ENCODE results near the gene APBA3.

APBA3 gene

DNA sequence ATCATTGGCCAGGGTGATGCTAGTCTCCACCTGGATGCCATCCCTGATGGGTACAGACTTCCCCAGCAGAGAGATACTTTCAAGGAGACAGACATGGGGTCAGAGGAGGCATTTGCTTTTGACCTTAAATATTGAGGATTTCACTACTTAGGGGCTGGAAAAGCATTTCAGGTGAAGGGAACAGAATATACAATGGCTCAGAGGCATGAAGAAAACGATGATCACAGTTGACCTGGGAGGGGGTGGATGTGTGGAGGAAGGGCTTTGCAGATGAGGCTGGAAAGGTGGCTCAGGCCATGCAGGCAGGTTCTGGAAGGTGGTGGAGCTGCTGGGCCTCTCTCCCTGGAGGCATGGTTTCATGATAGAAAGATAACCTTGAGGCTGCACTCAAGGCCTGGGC is 20.8 kb upstream of the APBA3 start:
- H3K4me3 Mint-ChIP-seq, result no peak overlapping the region
- DNase-seq, result no peak
- peaks cover 20% of the 10 kb centered on the region for H3K9me3 Mint-ChIP-seq
- H3K27me3 Mint-ChIP-seq, result peaks cover 26% of the 10 kb centered on the region
- no peak overlapping the region for H3K27ac Mint-ChIP-seq
- peaks cover 32% of the 10 kb centered on the region for H3K36me3 Mint-ChIP-seq
- peaks cover 22% of the 10 kb centered on the region for H3K4me1 Mint-ChIP-seq
- CTCF ChIA-PET, result interaction anchor here (2.5 kb wide), 1 partner anchor 40 kb away, joined by 10 read pairs; no protein-coding TSS in a partner anchor

DNA sequence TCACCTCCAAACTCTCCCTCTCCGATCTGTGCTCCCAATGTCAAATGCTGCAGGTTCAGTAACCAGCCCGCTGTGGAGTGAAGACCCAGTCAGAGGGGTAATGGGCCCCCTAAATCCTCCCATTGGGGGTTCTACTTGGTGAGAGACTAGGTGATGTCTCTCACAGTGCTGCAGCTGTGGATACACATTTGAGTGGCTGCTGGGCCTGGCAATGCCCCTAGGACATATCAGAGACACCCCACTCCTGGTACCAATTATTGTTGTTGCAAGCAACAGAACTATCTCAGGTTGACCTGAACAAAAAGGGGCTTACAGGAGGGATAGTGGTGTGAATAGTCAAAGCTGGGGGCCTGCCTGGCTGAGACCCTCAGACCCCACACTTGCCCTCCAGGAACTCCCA is 20.1 kb upstream of the APBA3 start:
- Mint-ChIP-seq H3K36me3 (peaks cover 32% of the 10 kb centered on the region), H3K27ac (no peak overlapping the region)
- CTCF ChIA-PET, result no interaction called here

DNA sequence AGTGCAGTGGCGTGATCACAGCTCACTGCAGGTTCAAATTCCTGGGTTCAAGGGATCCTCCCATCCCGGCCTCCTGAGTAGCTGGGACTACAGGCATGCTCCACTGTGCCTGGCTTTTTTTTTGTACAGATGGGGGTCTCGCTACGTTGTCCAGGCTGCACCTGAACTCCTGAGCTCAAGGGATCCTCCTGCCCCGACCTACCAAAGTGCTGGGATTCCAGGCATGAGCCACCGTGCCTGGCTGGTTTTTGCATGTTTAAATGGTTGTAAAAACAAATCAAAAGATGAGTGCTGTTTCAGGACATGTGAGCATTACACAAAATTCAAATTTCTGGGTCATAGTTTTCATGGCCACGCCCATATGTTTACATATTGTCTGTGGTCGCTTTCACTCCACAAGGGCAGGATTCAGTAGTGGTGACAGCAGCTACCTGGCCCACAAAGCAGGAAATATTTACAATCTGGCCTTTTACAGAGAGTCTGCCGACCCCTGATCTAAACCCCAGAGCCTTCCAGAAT is 19.4 kb upstream of the APBA3 start:
- no peak overlapping the region for H3K27ac Mint-ChIP-seq
- H3K36me3 Mint-ChIP-seq, result peaks cover 32% of the 10 kb centered on the region
- peaks cover 17% of the 10 kb centered on the region for H3K4me1 Mint-ChIP-seq
- H3K27me3 Mint-ChIP-seq, result peaks cover 17% of the 10 kb centered on the region
- DNase-seq, result peak; percentile 33
- no peak overlapping the region for H3K4me3 Mint-ChIP-seq
- H3K9me3 Mint-ChIP-seq, result peaks cover 20% of the 10 kb centered on the region
- CTCF ChIA-PET, result no interaction called here

More for the DNA sequence above, 20.1 kb upstream of the APBA3 start:
- Mint-ChIP-seq H3K4me3 (no peak overlapping the region), H3K4me1 (peaks cover 18% of the 10 kb centered on the region), H3K9me3 (peaks cover 20% of the 10 kb centered on the region), H3K27me3 (peaks cover 19% of the 10 kb centered on the region)
- no peak for DNase-seq

DNA sequence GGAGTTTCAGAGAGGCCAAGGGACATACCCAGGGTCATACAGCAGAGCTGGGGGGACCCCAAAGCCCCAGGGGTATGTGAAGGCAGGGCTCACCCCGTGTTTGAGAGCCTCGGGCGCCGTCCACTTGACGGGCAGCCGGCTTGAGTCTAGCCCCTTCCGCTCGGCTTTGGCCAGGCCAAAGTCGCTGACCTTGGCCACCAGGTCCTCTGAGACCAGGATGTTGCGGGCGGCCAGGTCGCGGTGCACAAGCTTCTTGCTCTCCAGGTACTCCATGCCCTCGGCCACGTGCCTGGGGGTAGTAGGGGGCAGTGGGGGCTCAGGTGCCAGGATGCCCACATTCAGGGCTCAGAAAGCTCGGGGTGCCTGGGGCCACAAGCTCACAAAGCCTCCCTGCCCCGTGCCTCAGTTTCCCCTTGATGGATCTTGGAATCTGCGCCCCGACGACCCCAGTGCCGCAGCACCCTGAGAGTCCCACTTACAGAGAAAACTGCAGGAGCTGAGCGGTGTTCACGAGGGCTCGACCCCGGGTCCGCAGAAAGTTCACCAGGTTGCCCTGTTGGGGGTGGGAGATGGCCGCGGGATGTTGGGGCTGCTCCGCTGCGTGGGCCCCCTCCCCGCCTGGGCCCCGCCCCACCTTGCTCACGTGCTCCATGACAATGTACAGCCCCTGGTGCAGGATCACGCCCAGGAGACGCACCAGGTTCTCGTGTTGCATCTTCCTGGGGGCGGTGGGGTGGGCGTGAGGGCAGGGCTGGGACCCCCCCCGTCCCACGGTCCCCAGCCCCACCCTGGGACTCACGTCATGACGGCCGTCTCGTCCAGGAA is 17.6 kb upstream of the APBA3 start:
- H3K36me3 Mint-ChIP-seq, result peaks cover 27% of the 10 kb centered on the region
- peaks cover 3% of the 10 kb centered on the region for H3K27me3 Mint-ChIP-seq
- CTCF ChIA-PET, result interaction anchor here (1.0 kb wide), 1 partner anchor 19 kb away, joined by 3 read pairs; no protein-coding TSS in a partner anchor
- peaks cover 20% of the 10 kb centered on the region for H3K9me3 Mint-ChIP-seq
- no peak overlapping the region for H3K27ac Mint-ChIP-seq
- peaks cover 6% of the 10 kb centered on the region for H3K4me1 Mint-ChIP-seq
- DNase-seq, result no peak
- no peak overlapping the region for H3K4me3 Mint-ChIP-seq

DNA sequence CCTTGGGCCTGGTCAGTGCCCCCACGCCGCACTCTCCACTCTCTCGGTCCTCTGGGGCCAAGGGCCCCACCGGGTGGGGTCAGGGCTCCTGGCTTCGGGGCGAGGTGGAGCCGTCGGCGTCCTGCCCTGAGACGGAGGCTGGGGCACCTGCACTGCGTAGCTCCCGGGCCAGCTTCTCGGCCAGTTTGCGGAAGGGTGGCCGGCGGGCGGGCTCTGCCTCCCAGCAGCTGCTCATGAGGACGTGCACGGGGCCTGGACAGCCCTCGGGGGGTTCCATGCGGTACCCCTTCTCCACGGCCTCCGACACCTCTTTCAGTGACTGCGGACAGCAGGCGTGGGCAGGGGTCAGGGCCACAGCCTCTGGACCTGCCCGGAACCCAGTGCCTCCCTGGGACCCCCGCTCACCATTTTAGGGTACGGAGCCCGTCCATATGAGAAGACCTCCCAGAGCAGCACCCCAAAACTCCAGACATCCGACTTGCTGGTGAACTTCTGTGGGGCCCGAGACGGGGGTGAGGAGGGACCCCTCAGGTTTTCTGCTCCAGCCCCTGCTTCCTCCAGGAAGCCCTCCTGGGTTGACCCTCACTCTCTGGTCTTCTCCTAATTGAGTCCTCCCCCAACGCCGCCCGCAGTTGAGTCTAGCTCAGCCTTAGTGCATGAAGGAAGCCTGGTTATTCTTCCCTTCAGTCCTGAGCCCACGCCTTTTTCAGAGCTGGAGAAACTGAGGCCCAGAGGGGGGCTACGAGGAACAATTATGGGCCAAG is 16.8 kb upstream of the APBA3 start:
- CTCF ChIA-PET, result no interaction called here
- peaks cover 24% of the 10 kb centered on the region for H3K36me3 Mint-ChIP-seq
- DNase-seq, result no peak
- H3K4me1 Mint-ChIP-seq, result peaks cover 4% of the 10 kb centered on the region
- H3K9me3 Mint-ChIP-seq, result peaks cover 20% of the 10 kb centered on the region
- H3K27ac Mint-ChIP-seq, result no peak overlapping the region
- no peak overlapping the region for H3K4me3 Mint-ChIP-seq
- H3K27me3 Mint-ChIP-seq, result peaks cover 3% of the 10 kb centered on the region

DNA sequence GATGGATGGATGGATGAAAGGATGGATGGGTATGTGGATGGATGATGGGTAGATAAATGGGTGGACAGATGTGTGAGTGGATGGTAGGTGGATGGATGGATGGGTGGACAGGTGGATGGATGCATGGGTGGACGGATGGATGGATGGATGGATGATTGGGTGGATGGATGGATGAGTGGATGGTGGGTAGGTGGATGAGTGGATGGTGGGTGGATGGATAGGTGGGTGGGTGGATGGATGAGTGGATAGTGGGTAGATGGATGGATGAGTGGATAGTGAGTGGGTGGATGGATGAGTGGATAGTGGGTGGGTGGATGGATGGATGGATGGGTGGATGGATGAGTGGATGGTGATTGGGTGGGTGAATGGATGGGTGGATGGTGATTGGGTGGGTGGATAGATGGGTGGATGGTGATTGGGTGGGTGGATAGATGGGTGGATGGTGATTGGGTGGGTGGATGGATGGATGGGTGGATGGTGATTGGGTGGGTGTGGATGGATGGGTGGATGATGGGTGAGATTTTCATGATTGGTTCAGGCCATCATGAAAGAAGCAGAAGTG is 15.1 kb upstream of the APBA3 start:
- H3K9me3 Mint-ChIP-seq, result peaks cover 8% of the 10 kb centered on the region
- H3K27ac Mint-ChIP-seq, result peak overlapping the region; percentile 19
- H3K27me3 Mint-ChIP-seq, result no peaks in the 10 kb centered on the region
- peaks cover 4% of the 10 kb centered on the region for H3K4me1 Mint-ChIP-seq
- no peak for DNase-seq
- H3K36me3 Mint-ChIP-seq, result peaks cover 8% of the 10 kb centered on the region
- CTCF ChIA-PET, result no interaction called here
- H3K4me3 Mint-ChIP-seq, result no peak overlapping the region

DNA sequence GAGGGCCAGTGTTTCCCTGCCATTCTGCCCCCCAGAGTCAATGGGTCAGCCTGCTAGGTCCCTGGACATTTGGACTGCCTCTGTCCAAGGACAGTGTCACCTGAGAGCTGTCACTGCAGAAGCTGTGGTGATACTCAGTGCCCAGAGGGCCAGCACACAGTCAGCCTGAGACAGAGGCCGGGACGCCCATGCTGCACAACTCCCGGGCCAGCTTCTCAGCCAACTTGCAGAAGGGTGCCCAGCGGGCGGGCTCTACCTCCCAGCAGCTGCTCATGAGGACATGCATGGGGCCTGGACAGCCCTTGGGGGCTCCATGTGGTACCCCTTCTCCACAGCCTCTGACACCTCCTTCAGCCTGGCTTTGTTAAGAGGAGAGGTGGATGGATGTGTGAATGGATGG is 14.3 kb upstream of the APBA3 start:
- Mint-ChIP-seq H3K27ac (no peak overlapping the region), H3K4me3 (no peak overlapping the region), H3K9me3 (peaks cover 1% of the 10 kb centered on the region), H3K36me3 (peaks cover 1% of the 10 kb centered on the region), H3K27me3 (no peaks in the 10 kb centered on the region), H3K4me1 (no peaks in the 10 kb centered on the region)
- CTCF ChIA-PET, result no interaction called here
- no peak for DNase-seq

DNA sequence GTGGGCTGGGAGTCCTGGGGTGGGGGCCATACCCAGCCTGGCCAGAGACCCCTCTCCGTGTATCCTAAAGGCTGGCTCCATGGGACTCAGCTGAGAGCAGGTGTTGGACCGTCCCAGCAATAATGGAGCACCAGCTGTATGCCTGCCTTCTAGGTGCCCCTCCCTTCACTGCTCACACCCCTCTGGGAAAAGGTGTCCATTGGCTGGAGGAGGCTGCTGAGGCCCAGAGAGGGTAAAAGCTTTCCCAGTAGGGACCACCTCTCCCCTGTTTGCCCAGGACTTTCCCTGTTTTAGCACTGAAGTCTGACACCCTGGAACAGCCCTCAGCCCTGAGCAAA is 13.9 kb upstream of the APBA3 start:
- Mint-ChIP-seq H3K27ac (no peak overlapping the region), H3K4me3 (no peak overlapping the region), H3K4me1 (no peaks in the 10 kb centered on the region), H3K27me3 (no peaks in the 10 kb centered on the region), H3K36me3 (no peaks in the 10 kb centered on the region), H3K9me3 (no peaks in the 10 kb centered on the region)
- no peak for DNase-seq
- CTCF ChIA-PET, result no interaction called here

DNA sequence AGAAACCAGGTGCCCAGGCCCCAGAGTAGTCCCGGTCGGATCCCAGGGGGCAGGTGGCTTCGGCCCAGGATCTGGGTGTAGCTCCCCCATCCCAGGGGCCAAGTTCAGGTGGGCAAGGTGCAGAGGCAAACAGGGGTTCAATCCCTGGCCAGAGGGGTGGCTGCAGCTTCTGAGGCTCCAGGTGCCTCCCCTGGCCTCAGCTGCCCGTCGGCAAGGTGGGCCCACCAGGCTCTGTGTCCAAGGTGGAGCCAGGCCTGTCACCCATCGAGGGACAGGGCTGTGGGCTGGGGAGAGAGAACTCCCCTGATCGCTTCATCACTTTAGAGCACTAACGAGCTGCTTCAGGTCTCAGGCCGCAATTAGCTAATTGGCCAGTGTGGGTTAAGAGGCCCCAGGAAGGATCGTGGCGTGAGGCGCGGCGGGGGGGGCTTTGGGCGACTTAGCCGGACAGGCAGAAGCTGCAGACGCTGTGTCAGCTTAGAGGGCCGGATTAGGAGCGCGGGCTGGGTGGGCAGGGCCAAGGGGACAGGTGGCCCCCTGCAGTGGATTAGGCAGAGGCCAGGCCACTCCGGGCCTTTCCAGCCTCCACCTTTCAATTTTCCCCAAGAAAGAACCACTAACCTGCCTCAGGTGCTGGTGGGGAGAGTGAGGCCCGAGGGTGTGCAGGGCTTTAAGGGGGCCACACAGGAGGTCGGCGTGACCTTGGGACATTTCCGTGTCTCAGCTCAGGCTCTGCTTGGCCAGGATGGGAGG is 13.3 kb upstream of the APBA3 start:
- CTCF ChIA-PET, result no interaction called here

DNA sequence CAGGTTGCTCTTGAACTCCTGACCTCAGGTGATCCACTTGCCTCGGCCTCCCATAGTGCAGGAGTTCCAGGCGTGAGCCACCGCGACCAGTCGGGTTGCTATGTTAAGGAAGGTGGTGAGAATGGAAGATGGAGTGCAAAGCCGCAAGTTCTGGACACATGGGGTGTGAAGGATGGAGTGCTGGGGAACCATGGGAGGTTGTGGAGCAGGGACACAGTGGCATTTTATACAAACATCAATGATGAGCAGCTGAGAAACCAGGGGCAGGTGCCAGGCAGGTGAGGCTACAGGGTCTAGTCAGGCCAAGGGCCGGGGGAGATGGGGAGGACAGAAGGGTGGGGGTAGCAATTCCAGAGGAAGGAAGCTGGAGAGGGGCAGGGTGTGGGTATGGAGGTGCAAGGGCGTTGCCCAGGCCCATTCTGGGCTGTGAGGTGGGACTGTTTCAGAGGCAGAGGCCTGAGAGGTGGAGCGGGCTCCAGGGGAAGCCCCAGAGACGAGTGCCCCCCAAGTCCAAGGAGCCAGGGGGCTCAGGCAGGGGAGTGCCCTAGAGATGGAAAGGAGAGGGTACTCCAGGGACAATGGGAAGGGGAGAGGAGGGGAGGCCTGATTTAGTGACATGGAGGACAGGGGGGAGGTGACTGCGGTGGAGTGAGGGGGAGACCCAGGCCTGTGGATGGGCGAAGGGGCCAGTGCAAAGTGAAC is 12.5 kb upstream of the APBA3 start:
- H3K36me3 Mint-ChIP-seq, result peaks cover 3% of the 10 kb centered on the region
- no peaks in the 10 kb centered on the region for H3K27me3 Mint-ChIP-seq
- CTCF ChIA-PET, result no interaction called here
- no peak overlapping the region for H3K27ac Mint-ChIP-seq
- no peaks in the 10 kb centered on the region for H3K9me3 Mint-ChIP-seq
- peaks cover under 1% of the 10 kb centered on the region for H3K4me1 Mint-ChIP-seq
- DNase-seq, result no peak
- no peak overlapping the region for H3K4me3 Mint-ChIP-seq

More for the DNA sequence above, 13.3 kb upstream of the APBA3 start:
- Mint-ChIP-seq H3K27ac (no peak overlapping the region), H3K4me1 (no peaks in the 10 kb centered on the region), H3K27me3 (no peaks in the 10 kb centered on the region), H3K9me3 (no peaks in the 10 kb centered on the region), H3K4me3 (no peak overlapping the region), H3K36me3 (peaks cover 2% of the 10 kb centered on the region)
- DNase-seq, result no peak

DNA sequence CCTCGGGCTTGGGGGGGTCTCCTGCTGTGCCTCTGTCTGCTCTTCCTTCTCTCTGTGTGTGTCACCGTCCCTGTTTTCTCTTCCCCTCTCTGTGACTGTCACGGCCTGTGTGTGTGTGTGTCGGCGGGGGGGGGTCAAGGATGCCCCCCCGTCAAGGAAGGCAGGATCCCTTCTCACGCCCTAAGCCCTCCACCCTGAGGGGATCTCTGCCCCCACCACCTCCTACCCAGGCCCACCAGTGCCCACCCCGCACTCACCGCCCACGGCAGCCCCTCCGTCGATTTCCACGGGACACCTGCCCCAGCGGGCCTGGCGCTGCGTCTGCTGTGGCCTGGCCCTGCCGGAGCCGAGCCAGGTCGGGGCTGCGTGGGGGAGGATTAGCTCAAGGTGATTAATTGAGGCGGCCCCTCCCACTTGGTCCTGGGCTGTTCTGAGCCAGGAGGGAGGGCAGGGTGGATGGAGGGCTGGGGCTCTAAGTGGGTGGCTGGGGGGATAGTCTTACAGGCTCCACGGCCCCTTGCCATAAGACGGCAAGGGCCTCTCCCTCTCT is 10.5 kb upstream of the APBA3 start, which contains the start of gene RAX2:
Gene RAX2 (minus strand): TSS at position 323 of the 550 bp plus-strand sequence. CDS start 486 bp downstream, outside the sequence.
- CTCF ChIA-PET, result no interaction called here
- Mint-ChIP-seq H3K27me3 (no peaks in the 10 kb centered on the region), H3K27ac (no peak within 1 kb of the TSS), H3K4me3 (no peak within 1 kb of the TSS), H3K4me1 (peaks cover 7% of the 10 kb centered on the region), H3K36me3 (peaks cover 7% of the 10 kb centered on the region), H3K9me3 (no peaks in the 10 kb centered on the region)
- no peak for DNase-seq

DNA sequence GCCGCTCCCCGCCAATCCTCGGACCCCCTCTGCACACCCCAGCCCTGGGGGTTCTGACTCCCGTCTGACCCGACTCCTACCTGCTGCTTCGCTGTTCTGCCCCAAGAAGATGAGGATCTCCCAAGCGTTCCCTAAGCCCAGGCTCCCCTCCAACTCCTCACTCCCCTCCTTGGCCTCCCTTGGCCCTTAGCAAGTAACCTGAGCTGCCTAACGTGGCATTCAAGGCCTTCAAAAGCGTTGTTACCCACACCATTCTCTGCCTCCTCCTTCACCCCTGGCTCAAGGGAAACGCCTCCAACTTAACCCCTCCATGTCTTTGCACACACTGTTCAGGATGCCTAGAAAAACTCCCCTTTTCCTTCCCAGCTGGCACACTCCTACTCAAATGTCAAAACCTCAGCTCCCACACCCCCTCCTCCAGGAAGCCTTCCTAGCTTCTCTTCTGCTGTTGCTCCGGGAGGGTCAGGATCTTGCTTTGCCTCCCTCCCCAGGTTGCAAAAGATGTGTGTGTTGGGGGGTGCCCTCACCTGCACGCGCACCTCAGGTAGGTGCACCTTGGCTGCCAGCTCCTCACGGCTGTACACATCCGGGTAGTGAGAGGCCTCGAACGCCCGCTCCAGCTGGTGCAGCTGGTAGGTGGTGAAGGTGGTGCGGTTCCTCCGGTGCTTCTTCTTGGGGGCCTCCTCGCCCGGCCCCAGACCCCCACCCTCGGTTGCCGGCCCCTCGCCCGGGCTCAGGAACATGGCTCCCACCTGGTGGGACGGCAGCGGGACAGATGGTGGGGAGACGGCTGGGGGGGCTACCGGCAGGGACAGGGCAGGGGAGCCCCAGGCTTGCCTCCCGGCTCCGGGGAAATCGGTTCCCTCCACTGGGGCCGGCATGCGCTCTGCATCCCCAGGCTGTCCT is 9.8 kb upstream of the APBA3 start:
- Mint-ChIP-seq H3K4me1 (peaks cover 14% of the 10 kb centered on the region), H3K9me3 (no peaks in the 10 kb centered on the region), H3K27me3 (no peaks in the 10 kb centered on the region), H3K27ac (no peak overlapping the region), H3K4me3 (no peak overlapping the region), H3K36me3 (peaks cover 13% of the 10 kb centered on the region)
- no peak for DNase-seq
- CTCF ChIA-PET, result no interaction called here

All from activated naive CD4-positive, alpha-beta T cell treated with anti-CD3 and anti-CD28 coated beads, Interleukin-2, amount 10 ng/mL, durations not matched to agents 7 days and 5 days (primary cell).